Measurements from ENCODE around the gene DNAJC10. TPM values are rescaled to one million over a fixed set of nuclear protein-coding genes. Genes with fewer than 3 reads are reported as not detected.

The DNAJC10 gene
- total RNA-seq, 4 donors from 2014 or later: 23.1 to 154 (median 70.3) TPM

DNA sequence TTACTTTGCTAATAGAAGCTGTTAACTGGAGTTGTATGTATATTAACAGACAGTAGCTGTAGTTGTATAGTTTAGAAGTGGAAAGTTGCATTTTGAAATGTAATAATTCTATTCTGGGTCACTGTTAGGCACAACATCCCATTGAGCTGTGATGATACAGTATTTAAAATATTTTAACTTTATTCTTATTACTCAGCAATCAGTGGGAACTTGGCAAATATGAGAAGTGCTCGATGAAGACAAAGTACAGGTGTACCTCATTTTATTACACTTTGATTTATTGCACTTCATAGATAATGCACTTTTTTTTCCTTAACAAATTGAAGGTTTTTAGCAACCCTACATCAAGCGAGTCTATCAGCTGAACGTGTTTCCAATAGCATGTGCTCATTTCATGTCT, 8.6 kb downstream of the DNAJC10 start:
- no peaks in the 10 kb centered on the region for H3K4me1 ChIP-seq
- DNase-seq: no peak
- H3K27ac ChIP-seq: no peak overlapping the region
- intact Hi-C loops (cut with DNase I; ENCODE audit: low total_unique reads): no loop called here
- no peaks in the 10 kb centered on the region for H3K36me3 ChIP-seq
- no peaks in the 10 kb centered on the region for H3K9me3 ChIP-seq
- TF ChIP-seq, protein P1, sequence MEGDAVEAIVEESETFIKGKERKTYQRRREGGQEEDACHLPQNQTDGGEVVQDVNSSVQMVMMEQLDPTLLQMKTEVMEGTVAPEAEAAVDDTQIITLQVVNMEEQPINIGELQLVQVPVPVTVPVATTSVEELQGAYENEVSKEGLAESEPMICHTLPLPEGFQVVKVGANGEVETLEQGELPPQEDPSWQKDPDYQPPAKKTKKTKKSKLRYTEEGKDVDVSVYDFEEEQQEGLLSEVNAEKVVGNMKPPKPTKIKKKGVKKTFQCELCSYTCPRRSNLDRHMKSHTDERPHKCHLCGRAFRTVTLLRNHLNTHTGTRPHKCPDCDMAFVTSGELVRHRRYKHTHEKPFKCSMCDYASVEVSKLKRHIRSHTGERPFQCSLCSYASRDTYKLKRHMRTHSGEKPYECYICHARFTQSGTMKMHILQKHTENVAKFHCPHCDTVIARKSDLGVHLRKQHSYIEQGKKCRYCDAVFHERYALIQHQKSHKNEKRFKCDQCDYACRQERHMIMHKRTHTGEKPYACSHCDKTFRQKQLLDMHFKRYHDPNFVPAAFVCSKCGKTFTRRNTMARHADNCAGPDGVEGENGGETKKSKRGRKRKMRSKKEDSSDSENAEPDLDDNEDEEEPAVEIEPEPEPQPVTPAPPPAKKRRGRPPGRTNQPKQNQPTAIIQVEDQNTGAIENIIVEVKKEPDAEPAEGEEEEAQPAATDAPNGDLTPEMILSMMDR (IDR thresholded peaks at IDR 0.05): no peak
- no peak for TF ChIP-seq POLR2A (IDR thresholded peaks at IDR 0.05)
- no peaks in the 10 kb centered on the region for H3K27me3 ChIP-seq
- H3K4me3 ChIP-seq: no peak overlapping the region

DNA sequence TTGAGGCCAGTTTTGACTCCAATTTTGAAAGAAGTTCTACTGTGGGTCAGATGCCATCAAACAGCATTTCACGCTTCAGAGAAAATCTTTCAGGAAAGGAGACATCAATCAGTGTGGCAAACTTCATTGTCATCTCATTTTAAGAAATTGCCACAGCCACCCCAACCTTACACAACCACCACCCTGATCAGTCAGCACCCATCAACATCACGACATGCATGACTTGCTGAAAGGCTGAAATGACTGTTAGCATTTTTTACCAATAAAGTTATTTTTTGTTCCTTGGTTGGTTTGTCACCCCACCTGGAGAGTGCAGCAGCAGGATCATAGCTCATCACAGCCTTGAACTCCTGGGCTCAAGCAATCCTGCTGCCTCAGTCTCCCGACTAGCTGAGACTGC, 10.4 kb downstream of the DNAJC10 start:
- TF ChIP-seq POLR2A (IDR thresholded peaks at IDR 0.05): no peak
- TF ChIP-seq, protein P1 (IDR thresholded peaks at IDR 0.05): no peak
- no peaks in the 10 kb centered on the region for H3K9me3 ChIP-seq
- intact Hi-C loops (cut with DNase I; ENCODE audit: low total_unique reads): no loop called here
- H3K36me3 ChIP-seq: no peaks in the 10 kb centered on the region
- H3K27ac ChIP-seq: no peak overlapping the region
- H3K4me3 ChIP-seq: no peak overlapping the region
- H3K27me3 ChIP-seq: no peaks in the 10 kb centered on the region
- no peaks in the 10 kb centered on the region for H3K4me1 ChIP-seq
- DNase-seq: no peak

DNA sequence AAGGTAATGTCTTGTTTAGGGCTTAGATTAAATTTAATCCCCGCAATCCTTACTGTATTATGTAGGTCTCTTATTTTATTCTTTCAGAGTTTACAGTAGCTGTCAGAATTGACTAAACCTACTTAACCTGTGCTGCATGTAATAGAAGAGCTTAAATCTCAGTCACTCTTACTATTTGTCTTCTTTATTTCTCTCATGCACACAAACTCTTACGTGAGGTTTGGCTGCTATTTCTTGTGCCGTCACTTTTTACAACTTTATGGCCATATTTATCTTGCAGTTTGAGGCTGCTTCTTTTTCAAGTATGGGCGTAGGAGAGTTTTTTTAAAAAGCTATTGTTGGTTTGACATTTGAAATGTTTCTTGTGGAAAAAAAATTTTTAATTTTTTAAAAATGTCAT, 12.0 kb downstream of the DNAJC10 start:
- Histone ChIP-seq H3K27me3 (no peaks in the 10 kb centered on the region), H3K4me1 (no peaks in the 10 kb centered on the region), H3K27ac (no peak overlapping the region), H3K4me3 (no peak overlapping the region), H3K36me3 (no peaks in the 10 kb centered on the region), H3K9me3 (no peaks in the 10 kb centered on the region)
- intact Hi-C loops (cut with DNase I; ENCODE audit: low total_unique reads): no loop called here
- no peak for TF ChIP-seq POLR2A (IDR thresholded peaks at IDR 0.05)
- TF ChIP-seq, protein P1 (IDR thresholded peaks at IDR 0.05): no peak
- DNase-seq: no peak

DNA sequence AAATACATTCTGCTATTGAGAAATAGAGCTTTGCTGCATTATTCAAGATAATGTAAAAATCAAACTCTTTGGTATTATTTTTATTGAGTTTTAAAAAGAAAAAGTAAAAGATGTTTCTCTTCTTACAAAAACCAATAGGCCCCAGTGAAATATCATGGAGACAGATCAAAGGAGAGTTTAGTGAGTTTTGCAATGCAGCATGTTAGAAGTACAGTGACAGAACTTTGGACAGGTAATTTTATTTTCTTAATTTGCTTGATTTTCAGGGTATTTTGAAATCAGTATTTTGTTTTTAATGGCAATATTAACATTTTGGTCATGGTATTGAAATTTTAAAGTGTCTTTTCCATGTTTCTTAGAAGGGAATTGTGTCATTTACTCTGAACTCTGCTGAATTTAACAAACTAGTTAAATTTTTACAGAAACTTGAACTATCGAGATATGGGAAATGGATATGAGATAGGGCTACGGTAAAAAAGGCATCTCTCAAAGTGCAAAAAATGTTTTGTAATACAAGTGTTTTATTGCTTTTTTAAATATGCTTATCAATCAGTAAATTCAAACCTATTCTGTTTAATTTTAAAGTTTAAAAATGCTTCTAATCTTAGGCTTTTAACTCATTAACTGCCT, 13.8 kb downstream of the DNAJC10 start:
- no peaks in the 10 kb centered on the region for H3K36me3 ChIP-seq
- H3K4me3 ChIP-seq: no peak overlapping the region
- no peak for DNase-seq
- H3K9me3 ChIP-seq: no peaks in the 10 kb centered on the region
- no peaks in the 10 kb centered on the region for H3K4me1 ChIP-seq
- intact Hi-C loops (cut with DNase I; ENCODE audit: low total_unique reads): no loop called here
- no peaks in the 10 kb centered on the region for H3K27me3 ChIP-seq
- TF ChIP-seq, protein P1 (IDR thresholded peaks at IDR 0.05): no peak
- no peak for TF ChIP-seq POLR2A (IDR thresholded peaks at IDR 0.05)
- H3K27ac ChIP-seq: no peak overlapping the region

DNA sequence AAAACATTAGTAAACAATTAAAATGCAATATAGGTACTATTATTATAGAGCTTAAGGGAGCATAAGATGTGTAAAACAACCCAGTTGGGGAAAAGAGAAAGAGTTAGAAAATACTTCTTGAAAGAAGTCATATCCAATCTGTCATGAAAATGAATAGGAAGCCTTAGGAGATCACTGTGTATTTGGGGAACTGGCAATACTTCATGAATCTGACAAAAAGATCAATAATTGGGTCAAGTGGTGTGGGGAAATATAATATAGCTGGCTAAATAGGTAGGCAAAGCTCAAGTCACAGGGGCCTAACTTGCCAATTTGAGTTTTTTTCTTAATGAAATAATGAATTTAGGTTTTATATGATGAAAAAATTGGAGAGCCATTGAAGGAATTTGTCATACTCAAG, 14.4 kb downstream of the DNAJC10 start:
- TF ChIP-seq, protein P1 (IDR thresholded peaks at IDR 0.05): no peak
- no peak for TF ChIP-seq POLR2A (IDR thresholded peaks at IDR 0.05)
- no peak overlapping the region for H3K4me3 ChIP-seq
- H3K27me3 ChIP-seq: no peaks in the 10 kb centered on the region
- DNase-seq: no peak
- H3K36me3 ChIP-seq: no peaks in the 10 kb centered on the region
- H3K9me3 ChIP-seq: no peaks in the 10 kb centered on the region
- H3K27ac ChIP-seq: no peak overlapping the region
- H3K4me1 ChIP-seq: no peaks in the 10 kb centered on the region
- intact Hi-C loops (cut with DNase I; ENCODE audit: low total_unique reads): no loop called here
